22Rv1 (cell line): Measurements from ENCODE around the gene TMEM270.
"Not testable (repeated sequence)": the region's sequence is repeated elsewhere in the genome, so short reads cannot be mapped to it uniquely, and the experiment has no call there.

ENCODE experiments used
- H3K27ac ChIP-seq: fragments of 450-650 bp; 2 replicates; pipeline ENCODE4 v1.5.1; 2017
- ZFX ChIP-seq: fragments of 450-650 bp; IDR thresholded peaks from 2 replicates; pipeline ENCODE4 v1.6.1; 2017; ENCODE audit warnings: antibody characterized with exemption, borderline replicate concordance
- TF ChIP-seq, protein P1 (sequence below): fragments of 450-650 bp; IDR thresholded peaks from 2 replicates; pipeline ENCODE4 v1.5.1; 2017; ENCODE audit warnings: mild to moderate bottlenecking

Gene TMEM270

GRCh38 chr7:73876361-73876760 is 15.4 kb downstream of the TMEM270 start:
- no peak for TF ChIP-seq ZFX
- TF ChIP-seq, protein P1, sequence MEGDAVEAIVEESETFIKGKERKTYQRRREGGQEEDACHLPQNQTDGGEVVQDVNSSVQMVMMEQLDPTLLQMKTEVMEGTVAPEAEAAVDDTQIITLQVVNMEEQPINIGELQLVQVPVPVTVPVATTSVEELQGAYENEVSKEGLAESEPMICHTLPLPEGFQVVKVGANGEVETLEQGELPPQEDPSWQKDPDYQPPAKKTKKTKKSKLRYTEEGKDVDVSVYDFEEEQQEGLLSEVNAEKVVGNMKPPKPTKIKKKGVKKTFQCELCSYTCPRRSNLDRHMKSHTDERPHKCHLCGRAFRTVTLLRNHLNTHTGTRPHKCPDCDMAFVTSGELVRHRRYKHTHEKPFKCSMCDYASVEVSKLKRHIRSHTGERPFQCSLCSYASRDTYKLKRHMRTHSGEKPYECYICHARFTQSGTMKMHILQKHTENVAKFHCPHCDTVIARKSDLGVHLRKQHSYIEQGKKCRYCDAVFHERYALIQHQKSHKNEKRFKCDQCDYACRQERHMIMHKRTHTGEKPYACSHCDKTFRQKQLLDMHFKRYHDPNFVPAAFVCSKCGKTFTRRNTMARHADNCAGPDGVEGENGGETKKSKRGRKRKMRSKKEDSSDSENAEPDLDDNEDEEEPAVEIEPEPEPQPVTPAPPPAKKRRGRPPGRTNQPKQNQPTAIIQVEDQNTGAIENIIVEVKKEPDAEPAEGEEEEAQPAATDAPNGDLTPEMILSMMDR: no peak
- no peak overlapping the region for H3K27ac ChIP-seq

DNA sequence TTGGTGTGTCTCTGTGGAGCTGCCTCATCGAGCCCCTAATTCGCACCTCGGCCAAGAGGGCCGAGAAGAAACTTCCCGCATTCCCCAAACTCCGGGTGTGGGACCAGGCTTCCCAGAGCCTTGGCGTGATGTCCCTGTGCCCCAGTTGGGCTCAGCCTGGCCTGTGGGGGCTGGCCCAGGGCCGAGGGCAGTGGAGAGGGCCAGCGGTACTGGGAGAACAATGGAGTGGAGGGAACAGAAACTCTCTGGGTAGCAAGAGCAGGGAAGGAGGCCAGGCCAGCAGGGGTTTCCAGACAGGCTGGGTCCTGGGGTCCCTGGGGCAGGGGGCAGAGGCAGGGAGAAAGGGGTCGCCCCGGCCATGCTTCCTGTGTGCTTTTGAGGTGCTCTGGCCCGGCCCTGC is 16.0 kb downstream of the TMEM270 start:
- TF ChIP-seq ZFX: no peak
- TF ChIP-seq, protein P1: no peak
- no peak overlapping the region for H3K27ac ChIP-seq

DNA sequence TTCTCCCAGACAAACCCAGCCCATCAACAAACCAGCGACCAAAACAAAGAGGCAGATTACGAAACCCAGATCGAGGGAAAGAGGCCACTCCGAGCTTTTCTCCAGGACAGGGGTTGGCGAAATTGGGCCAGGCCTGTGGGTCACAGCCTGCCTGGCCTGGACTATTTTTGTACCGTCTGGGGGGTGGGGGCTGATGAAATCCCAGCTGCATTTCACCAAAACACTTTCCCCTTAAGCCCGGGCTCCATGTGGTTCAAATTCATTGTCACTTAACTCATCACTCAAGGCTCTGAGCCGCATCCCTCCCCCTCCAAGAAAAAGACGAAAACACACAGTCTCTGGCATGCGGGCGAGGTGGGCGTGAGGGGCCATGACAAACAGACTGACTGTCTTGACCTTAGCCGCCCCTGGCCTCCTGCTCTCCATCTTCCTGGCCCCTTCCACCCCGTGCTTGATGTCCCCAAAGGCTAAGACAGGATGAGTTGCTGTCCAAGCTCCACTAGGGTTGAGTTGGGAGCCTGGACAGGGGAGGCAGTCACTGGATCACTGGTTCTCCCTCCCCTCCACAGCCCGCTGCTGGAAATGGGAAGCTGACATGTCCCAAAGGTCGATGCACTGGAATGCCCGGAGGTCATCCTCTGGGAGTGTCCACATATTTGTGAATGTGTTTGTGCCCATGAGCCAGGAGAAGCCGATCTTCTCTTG is 19.2 kb downstream of the TMEM270 start:
- no peak for TF ChIP-seq ZFX
- TF ChIP-seq, protein P1: no peak
- no peak overlapping the region for H3K27ac ChIP-seq

- TF ChIP-seq, protein P1: no peak
- H3K27ac ChIP-seq: no peak overlapping the region
Observed at GRCh38 chr7:73880755-73881328, 19.9 kb downstream of the TMEM270 start.

DNA sequence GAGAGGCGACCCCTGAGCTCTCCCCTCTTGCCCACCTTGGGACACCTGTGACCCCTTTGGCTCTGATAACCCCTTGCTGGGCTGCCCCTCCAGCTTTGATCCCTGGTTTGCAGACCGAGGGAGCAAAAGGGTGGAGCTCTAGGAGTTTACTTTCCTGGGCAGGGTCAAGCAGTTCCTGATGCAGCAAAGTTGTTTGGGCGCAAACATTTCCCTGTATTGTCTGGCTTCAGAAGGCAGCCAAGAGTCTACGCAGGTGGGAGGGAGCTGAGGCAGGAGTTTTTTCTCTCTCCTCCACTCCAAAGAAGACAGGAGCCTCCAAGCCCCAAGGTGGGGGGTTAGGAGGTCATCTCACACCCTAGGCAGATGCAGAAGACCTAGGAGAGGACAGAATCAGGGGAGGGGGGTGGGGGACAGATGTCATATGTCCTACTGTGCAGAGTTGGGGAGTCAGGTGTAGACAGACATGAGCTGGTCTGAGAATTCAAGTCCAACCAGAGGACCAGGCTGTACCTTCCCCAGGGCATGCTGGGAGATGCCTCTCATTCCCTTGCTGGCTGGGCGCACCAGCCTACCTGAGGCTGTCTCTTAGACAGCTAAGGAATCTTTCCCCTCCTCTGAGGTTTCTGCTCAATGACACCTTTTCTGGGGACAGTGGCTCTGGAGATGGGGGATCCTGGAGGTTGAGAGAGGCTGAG is 20.5 kb downstream of the TMEM270 start:
- TF ChIP-seq, protein P1: no peak
- no peak for TF ChIP-seq ZFX
- no peak overlapping the region for H3K27ac ChIP-seq

- TF ChIP-seq, protein P1: no peak
Observed at GRCh38 chr7:73882047-73882402, 21.1 kb downstream of the TMEM270 start.

DNA sequence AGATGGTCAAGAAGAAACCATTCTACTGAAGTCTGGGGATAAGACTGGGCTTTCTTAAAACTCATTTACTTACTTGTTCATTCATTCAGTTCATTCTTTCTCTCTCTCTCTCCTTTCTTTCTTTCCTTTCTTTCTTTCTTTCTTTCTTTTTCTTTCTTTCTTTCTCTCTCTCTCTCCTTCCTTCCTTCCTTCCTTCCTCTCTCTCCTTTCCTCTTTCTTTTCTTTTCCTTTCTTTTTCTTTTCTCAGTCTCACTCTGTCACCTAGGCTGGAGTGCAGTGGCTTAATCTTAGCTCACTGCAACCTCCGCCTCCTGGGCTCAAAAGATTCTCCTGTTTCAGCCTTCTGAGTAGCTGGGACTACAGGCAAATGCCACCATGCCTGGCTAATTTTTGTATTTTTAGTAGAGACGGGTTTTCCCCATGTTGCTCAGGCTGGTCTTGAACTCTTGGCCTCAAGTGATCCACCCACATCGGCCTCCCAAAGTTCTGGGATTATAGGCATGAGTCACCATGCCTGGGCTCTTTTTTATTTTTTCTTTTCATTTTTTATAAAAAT is 24.0 kb downstream of the TMEM270 start:
- not testable (repeated sequence) for H3K27ac ChIP-seq

More at GRCh38 chr7:73882047-73882402, 21.1 kb downstream of the TMEM270 start:
- no peak overlapping the region for H3K27ac ChIP-seq
